HG02970 (cell line): ENCODE results near the gene AQP5.

ENCODE experiments used
- ATAC-seq: cut with Tn5 transposase; IDR thresholded peaks from one replicate; pipeline ENCODE4 v1.9.1; 2021; ENCODE audit warnings: mild to moderate bottlenecking, moderate library complexity, moderate number of reproducible peaks; ENCODE audit not compliant: unreplicated experiment, low FRiP score

The AQP5 gene

DNA sequence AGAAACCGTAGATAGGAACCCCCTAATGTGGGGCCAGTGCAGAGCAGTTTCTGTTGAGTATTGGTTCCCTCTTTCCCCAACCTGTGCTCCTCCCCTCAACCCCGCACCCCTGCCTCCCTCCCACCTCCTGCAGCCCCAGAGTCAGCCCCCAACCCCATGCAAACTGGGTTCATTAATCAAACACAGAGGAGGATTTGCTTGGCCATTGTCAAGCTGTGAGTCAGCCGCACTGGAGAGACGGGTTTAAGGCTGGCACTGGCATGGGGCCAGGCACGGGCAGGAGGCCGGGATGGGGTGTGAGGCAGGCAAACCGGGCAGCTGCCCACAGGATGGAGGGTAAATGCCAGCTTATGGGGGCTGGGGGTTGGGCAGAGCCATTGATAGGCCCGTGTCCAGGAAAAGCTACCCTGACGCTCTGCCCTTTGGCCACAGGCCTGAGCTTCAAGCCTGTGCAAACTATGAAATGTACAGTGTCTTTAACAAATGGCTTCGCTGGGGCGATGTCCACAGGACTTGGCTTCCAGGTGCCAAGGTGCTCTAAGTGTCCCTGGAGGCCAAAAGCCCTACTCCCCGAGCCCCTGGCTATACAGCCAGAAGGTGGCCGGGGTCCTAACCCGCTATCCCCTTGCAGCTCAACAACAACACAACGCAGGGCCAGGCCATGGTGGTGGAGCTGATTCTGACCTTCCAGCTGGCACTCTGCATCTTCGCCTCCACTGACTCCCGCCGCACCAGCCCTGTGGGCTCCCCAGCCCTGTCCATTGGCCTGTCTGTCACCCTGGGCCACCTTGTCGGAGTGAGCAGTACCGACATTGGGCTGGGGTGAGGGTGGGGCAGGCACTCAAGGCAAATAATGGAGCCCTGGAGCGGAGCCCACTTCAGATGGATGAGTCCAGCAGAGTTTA, 1.4 kb downstream of the AQP5 start:
- no peak for ATAC-seq

DNA sequence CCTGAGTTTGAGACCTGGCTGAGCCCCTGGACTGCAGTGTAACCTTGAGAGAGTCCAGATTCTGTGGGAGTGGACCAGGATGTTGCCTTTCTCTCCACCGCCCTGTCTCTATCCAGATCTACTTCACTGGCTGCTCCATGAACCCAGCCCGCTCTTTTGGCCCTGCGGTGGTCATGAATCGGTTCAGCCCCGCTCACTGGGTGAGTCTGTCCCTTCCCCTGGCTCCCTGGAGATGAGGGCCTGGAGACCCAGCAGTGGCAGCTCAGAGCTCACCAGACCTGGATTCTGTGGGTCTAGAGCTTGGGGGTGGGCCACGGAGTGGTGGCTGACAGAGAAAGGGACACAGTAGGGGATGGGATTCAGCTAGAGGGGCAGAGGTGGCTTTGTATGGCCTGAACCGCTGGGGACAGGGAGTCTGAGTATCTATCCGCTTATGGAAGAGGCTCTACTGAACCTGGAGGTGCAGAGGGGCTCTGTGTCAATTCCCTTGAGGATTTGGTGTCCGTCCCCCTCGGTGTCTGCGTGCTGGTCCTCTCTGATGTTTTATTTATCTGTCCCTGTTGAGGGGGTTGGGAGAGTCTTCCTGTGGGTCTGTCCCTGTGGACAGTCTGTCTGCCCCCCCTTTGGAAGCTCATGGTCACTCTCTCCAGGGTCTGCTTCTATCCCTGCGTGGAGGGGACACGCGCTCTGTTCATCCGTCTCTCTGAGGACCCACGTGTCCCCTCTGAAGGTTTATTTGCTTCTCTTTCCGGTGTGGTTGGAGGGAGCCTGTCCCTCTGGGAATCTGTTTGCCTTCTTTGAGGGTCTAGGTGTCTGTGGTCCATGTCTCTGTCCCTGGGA, 2.5 kb downstream of the AQP5 start:
- ATAC-seq: no peak

DNA sequence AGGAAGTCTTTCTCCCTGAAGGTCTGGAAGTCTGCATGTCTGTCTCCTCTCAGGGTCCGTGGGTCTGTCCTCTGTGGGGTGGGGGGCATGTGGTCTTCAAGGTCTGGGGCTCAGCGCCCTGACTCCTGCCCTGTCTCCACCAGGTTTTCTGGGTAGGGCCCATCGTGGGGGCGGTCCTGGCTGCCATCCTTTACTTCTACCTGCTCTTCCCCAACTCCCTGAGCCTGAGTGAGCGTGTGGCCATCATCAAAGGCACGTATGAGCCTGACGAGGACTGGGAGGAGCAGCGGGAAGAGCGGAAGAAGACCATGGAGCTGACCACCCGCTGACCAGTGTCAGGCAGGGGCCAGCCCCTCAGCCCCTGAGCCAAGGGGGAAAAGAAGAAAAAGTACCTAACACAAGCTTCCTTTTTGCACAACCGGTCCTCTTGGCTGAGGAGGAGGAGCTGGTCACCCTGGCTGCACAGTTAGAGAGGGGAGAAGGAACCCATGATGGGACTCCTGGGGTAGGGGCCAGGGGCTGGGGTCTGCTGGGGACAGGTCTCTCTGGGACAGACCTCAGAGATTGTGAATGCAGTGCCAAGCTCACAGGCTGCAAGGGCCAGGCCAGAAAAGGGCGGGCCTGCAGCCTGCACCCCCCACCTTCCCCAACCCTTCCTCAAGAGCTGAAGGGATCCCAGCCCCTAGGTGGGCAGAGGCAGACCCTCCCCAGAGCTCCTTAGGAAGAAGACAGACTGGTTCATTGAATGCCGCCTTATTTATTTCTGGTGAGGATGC, 3.4 kb downstream of the AQP5 start:
- ATAC-seq: no peak

DNA sequence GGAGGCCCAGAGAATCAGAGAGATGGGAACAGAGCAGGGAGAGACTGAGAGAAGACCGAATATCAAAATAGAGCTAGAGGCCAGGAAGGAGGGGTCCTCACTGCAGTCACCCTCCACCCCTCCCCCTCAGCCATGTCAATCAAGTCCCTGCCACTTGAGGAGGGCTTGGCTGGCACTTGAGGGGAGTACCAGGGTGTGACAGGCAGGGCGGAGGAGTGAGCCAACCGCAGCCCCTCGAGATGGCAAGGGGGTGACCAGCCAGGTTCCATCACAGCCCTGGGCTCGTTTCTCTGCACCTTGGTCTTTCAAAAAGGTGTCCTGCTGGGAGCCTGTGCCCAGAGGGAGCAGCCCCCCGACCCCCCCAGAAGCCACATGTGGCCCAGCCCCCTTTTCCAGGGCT, 4.2 kb downstream of the AQP5 start:
- ATAC-seq: no peak

DNA sequence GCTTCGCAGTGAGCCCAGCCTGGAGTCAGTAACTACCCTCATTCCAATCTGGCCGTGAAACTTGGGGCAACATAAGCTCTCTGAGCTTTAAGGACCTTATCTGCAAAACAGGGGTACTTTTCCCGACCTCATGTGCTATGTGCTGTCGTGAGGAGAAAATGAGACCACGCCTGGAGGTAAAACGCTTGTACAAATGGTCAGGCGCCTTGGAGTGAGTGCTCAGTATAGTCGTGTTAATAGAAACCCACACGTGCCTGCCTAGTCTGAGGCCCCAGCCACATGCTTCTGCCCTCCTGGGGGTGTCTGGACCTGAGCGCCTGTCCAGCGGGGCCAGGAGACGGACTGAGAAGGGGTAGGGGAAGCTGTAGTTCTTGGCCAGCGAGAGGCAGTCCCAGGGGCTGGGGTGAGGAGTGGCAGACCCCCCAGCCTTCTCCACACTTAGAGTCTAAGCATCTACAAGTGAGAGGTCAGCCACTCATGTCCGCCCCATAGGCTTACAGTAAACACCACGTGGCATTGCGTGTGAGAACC, 4.9 kb downstream of the AQP5 start:
- ATAC-seq: no peak

DNA sequence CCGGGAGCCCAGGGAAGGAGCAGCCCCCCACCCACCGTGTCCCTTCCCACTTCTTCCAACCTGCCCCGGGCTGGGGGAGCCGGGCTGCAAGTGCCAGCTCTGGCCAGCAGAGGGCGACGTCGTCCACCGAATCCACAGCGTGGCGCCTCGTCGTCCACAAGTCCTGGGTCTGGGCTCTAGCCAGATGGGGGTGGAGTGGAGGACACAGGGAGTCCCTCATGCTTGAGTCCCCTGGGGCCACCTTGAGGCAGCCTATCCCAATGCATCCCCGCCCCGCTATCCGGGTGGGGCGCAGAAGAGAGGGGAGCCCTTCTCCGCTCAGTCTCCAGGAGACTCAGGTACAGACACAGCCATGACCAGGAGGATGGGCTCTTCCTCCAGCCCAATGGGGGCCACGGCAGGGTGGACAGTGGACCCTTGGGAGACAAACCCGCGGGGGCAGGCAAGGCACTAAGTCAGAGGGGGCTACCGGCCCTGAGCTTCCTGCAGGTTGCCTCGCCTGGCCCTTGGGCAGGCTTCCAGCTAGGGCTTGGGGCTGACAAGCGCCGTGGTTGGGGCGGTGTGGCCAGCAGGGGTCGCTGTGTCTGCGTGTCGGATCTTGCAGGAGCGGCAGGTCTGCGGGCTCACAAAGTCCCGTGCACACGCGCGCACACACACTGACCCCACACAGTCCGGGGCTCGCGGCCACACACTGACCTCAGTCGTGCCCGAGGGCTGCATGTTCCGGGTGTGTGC, 5.5 kb downstream of the AQP5 start:
- ATAC-seq: no peak

DNA sequence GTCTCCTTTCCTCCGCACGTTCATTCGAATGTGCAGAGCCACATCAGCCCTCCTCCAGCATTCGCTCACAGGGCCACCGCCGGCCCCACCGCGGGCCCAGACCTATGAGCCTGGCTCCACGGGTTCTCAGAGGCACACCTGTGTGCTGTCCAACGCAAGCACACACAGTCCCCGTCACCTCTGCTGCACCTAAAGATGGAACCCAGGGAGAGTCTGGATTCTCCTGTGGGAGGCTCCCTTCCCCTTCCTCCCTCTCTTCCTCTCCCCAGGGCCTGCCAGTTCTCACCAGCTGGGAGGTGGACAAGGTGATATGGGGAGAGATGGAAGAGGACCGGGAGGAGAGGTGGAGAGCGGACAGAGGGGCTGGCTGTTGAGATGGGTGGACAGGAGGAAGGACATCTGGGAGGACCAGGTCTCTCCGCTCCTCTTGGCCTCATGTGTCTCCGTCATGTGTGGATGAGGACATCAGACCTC, 6.1 kb downstream of the AQP5 start:
- ATAC-seq: no peak

DNA sequence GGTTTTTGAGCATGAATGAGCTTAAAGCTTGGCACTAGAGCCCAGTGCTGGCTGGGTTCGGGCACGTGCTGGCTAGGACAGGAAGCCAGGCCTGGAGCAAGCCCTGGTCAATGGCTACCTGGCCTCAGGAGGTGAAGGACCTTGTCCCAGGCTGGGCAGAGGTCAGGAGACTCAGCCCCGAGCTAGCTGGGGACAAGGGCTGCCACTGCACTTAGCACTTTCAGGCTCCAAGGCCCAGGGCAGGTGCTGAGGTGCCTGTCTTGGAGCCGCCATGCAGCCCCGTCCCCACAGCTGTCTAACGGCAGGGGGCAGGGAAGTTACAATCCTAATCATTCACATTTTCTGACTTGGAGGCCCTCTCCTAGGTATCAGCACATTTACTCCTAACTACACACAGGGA, 6.8 kb downstream of the AQP5 start:
- no peak for ATAC-seq

DNA sequence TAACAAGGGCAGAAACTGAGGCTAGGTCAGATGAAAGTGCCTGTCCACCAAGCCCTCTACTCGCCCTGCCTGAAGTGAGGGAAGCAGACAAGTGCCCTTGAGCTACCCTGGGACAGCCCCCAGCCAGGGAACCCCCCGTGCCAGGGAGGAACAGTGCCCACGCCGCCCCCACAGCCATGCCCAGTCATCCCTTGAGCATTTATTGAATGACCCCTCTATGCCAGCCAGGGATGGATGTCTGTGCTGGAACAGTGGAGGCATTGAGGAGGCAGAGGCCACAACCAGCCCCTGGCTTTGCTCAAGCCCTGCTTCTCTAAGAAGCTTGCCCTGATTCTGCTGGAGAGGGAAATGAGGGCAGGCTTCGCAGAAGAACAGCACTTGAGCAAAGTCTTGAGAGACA, 7.4 kb downstream of the AQP5 start:
- no peak for ATAC-seq

DNA sequence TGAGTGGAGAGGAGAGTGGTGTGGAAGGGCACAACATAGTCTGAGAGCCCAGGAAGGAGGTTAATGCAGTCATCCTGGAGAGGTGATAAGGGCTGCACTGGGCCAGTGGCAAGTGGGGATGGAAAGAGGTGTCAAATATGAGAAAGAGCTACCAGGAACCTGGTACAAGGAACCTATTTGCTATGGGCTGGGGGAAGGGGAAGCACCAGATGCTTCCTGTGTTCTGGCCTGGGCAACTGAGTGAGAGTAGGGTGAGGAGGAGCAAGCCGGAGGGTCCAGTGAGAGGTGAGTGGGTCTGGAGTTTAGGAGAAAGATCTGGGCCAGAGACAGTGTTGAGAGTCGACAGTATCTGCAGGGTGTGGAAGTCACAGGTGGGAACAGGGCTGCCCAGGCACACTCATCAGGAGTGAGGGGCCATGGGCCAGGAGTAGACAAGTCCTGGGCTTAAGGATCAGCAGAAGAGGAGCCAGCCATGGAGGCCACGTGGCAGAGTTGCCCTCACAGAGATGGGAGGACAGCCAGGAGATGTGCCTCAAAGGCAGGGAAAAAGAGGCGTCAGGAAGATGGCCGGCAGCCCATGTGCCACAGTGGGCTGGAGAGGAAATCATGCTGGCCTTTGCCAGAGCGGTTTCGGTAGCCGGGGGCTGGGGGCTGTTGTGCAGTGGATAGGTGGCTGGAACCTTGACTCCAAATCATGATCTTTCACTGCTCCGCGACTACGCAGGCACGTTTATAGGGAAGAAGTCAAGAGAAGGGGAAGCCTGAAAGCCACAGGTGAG, 8.2 kb downstream of the AQP5 start:
- no peak for ATAC-seq

DNA sequence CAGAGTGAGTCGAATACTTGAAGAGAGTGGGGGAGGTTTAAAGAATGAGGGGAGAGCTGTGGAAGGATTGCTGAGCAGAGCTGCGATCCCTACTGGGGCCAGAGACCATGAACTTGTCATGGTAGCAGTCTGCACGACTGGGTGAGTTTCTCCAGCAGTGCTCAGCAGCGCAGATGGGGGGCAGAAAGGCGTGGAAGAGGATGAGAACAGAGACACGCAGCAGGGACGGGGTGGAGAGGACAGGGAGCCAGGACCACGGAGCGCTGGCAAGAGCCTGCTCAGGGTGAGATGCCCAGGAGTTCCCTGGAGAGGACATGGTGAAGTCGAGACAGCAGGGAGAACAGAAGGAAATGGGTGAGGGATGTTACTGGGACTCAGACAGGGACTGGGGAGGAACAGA, 9.0 kb downstream of the AQP5 start:
- no peak for ATAC-seq

DNA sequence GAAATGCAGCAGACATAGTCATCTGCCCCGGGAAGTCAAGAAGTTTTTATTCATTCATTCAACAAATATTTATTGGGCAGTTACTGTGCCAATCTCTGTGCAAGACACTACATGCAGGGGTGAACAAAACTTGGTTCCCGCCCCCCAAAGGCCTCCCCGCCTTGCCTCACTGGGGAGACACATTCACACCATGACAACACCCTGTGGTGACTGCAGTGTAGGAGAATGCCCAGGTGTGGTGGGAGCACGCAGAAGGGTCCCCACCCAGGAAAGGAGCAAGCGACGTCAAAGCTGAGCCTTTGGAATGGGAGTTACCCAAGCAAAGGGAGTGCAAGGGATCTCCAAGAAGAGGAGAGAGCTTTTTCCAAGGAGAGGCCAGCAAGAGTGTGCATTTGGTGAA, 9.5 kb downstream of the AQP5 start:
- ATAC-seq: no peak

DNA sequence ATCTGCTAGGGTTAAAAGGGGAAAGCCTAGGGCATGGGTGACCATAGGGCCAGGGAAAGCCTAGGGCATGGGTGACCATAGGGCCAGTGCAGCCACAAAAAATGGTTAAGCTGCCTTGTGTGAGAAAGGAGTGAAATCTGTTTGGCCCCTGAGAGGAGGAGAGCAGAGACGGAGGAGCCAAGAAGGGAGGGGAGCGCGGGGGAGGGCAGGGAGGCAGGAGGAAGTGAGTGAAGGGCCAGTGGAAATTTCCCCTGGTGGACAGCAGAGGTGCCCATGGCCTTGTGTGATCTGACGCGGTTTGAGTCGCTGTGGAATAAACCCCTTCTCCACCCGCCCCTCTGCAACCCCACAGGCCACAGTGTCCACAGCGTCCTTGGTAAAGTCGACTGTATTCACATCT, 10.5 kb downstream of the AQP5 start:
- no peak for ATAC-seq

DNA sequence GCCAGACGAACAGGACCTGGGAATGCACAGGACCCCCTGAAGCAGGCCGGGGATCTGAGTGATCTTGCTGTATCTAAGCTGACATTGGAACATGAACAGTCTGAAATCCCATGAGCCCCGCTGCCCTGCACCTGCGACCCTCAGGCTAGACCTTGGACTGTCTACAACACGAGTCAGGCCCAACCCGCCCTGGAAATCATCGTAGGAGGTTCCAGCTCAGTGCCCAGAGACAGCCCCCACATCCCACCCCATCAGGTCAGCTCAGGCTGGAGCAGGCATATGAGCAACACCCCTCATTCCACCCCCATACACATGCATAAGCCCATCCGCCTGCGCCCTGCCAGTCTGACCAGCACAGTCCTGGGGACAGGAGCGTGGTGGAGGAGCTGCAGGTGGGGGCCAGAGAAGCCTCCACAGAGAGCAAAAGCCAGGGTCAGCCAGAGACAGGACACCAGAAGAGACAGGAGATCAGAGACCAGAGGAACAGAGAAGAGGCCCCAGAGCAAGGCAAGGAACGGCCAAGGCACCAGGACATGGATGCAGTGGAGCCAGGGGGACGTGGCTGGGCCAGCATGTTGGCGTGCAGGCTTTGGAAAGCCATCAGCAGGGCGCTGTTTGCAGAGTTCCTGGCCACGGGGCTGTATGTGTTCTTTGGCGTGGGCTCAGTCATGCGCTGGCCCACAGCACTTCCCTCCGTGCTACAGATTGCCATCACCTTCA, 11.1 kb downstream of the AQP5 start, which contains the start of gene AQP6:
TSS of gene AQP6 (plus strand) at position 307 of the 720 bp plus-strand sequence. CDS start at position 534, 227 bp downstream.
- no peak for ATAC-seq

DNA sequence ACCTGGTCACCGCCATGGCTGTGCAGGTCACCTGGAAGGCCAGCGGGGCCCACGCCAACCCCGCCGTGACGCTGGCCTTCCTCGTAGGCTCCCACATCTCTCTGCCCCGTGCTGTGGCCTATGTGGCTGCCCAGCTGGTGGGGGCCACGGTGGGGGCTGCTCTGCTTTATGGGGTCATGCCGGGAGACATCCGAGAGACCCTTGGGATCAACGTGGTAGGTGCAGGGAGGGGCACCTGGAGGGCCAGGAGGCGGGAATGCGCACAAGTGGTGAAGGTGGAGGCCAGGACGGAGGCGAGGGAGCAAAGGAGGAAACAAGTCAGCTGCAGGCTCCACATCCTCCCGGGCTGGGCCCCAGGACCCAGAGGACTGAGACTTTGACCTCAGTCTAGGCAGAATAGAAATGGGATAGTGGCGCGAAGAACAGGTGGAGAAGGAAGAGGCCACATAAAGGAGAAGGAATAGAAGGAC, 11.7 kb downstream of the AQP5 start:
- ATAC-seq: no peak

DNA sequence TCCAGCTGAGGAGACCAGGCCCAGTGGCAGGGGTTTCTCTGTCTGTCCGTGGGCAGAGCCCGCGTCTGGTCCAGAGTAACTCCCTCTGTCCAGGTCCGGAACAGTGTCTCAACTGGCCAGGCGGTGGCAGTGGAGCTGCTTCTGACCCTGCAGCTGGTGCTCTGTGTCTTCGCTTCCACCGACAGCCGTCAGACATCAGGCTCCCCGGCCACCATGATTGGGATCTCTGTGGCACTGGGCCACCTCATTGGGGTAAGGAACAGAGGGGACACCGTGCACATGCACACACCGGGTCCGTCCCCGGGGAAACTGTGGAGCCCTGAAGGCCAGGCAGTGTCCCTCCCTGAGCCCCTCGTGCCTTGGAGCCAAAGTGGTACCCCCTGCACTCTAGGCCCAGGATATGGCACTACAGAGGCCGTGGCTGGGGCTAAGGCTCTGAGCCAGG, 12.6 kb downstream of the AQP5 start:
- ATAC-seq: no peak

DNA sequence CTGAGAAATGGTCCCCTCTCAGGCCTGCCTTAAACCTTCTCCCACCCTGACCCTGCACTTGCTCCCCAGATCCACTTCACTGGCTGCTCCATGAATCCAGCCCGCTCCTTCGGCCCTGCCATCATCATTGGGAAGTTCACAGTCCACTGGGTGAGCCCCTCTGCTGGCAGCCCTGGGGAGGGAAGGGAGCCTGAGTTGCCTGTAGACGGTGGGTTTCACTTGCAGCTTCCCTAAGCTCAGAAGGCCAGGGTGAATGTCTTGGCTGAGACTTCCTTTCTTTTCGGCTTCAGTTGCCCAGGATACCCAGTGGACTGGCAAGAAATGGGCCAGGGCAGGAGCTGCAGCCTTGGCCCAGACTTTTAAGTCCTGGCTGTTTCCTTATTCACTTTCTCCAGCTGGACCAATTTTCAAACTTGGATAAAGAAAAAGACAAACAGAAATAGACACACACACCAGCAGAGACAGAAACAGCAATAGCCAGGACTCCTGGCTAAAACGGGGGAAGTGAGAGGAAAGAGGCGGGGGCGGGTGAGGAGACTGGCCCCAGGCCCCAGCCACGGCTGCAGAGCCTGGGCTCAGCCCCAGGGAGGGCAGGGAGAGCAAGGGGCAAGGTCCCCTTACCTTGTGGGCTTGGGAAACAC, 13.1 kb downstream of the AQP5 start:
- no peak for ATAC-seq

DNA sequence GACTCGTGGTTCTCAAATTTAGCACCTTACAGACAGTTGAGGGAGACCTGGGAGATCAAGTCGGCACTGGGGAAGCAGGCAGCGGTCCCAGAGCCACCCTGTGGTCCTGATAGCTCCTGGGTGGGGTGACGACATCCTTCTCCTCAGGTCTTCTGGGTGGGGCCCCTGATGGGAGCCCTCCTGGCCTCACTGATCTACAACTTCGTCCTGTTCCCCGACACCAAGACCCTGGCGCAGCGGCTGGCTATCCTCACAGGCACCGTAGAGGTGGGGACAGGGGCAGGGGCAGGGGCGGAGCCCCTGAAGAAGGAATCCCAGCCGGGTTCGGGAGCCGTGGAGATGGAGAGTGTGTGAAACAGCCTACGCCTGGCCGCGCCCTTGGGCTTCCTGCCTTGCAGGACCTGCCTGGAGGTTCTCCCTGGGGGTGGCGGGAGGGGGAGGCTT, 13.7 kb downstream of the AQP5 start:
- ATAC-seq: no peak
